ENCODE data around the gene OR4N2. TPM values are rescaled to one million over a fixed set of nuclear protein-coding genes. Genes with fewer than 3 reads are reported as not detected.
"Not testable (repeated sequence)": the region's sequence is repeated elsewhere in the genome, so short reads cannot be mapped to it uniquely, and the experiment has no call there.

OR4N2 gene
- total RNA-seq, 1 donor from 2014 or later = not detected

DNA sequence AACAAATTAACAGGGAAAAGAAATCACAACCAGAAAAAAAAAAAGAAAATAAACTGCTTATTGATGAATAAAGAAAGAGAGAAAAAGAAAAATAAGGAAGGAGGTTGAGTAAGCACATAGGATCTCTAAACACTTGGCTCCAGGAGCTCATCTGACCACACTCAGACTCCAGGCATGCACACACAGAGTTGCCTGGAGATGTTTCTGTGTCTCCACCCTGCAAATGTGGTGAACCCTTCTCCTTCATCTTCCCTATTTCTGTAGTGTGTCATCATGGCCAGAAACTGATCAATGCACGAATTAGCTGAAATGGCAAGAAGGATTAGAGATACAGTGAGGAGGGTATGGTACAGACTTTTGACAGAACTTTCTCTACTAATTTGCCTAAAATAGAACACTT lies 20.2 kb downstream of the OR4N2 start:
- Histone ChIP-seq H3K4me3 (no peak overlapping the region), H3K27me3 (ENCODE audit: low read depth) (no peaks in the 10 kb centered on the region), H3K4me1 (no peaks in the 10 kb centered on the region), H3K36me3 (no peaks in the 10 kb centered on the region), H3K9me3 (replicated peaks) (peaks cover 24% of the 10 kb centered on the region), H3K27ac (replicated peaks) (no peak overlapping the region)
- intact Hi-C loops (cut with micrococcal nuclease) = no loop called here
- TF ChIP-seq, protein P1, sequence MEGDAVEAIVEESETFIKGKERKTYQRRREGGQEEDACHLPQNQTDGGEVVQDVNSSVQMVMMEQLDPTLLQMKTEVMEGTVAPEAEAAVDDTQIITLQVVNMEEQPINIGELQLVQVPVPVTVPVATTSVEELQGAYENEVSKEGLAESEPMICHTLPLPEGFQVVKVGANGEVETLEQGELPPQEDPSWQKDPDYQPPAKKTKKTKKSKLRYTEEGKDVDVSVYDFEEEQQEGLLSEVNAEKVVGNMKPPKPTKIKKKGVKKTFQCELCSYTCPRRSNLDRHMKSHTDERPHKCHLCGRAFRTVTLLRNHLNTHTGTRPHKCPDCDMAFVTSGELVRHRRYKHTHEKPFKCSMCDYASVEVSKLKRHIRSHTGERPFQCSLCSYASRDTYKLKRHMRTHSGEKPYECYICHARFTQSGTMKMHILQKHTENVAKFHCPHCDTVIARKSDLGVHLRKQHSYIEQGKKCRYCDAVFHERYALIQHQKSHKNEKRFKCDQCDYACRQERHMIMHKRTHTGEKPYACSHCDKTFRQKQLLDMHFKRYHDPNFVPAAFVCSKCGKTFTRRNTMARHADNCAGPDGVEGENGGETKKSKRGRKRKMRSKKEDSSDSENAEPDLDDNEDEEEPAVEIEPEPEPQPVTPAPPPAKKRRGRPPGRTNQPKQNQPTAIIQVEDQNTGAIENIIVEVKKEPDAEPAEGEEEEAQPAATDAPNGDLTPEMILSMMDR (IDR thresholded peaks at IDR 0.05; ENCODE audit: borderline replicate concordance) = no peak
- DNase-seq = no peak

- H3K36me3 ChIP-seq; H3K27me3 ChIP-seq (ENCODE audit: low read depth); H3K4me3 ChIP-seq; DNase-seq; intact Hi-C loops (cut with micrococcal nuclease); H3K4me1 ChIP-seq; H3K27ac ChIP-seq (replicated peaks): not testable (repeated sequence)
- peaks cover 22% of the 10 kb centered on the region for H3K9me3 ChIP-seq (replicated peaks)
These were observed 24.2 kb downstream of the OR4N2 start for GRCh38 chr14:19827626-19828244.

DNA sequence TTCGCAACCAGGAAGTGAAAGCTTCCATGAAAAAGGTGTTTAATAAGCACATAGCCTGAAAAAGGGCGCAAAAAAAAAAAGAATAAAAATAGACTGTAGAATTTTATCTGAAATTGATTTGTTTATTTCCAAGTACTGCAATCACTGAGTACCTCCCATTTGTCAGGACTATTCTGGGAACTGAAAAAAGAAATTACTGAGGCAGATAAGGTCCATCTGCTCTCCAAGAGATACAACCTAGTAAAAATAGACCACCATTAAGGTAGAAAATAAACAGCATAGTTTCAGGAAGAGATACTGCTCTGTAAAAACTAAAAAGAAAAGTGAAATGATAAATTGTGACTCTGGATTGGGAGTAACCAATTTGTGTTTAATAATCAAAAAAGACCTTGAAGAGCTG lies 24.7 kb downstream of the OR4N2 start:
- H3K4me3 ChIP-seq = no peak overlapping the region
- H3K27ac ChIP-seq (replicated peaks) = no peak overlapping the region
- H3K9me3 ChIP-seq (replicated peaks) = peaks cover 22% of the 10 kb centered on the region
- no peaks in the 10 kb centered on the region for H3K27me3 ChIP-seq (ENCODE audit: low read depth)
- no peaks in the 10 kb centered on the region for H3K4me1 ChIP-seq
- DNase-seq = no peak
- intact Hi-C loops (cut with micrococcal nuclease) = no loop called here
- no peaks in the 10 kb centered on the region for H3K36me3 ChIP-seq
- TF ChIP-seq, protein P1 (IDR thresholded peaks at IDR 0.05; ENCODE audit: borderline replicate concordance) = no peak

GRCh38 chr14:19834203-19834848 lies 30.8 kb downstream of the OR4N2 start:
- H3K36me3 ChIP-seq; H3K4me1 ChIP-seq; H3K27me3 ChIP-seq (ENCODE audit: low read depth); intact Hi-C loops (cut with micrococcal nuclease); H3K27ac ChIP-seq (replicated peaks); H3K4me3 ChIP-seq; DNase-seq: not testable (repeated sequence)
- peaks cover 63% of the 10 kb centered on the region for H3K9me3 ChIP-seq (replicated peaks)

GRCh38 chr14:19838433-19838832 lies 34.9 kb downstream of the OR4N2 start:
- Histone ChIP-seq H3K27me3 (ENCODE audit: low read depth) (no peaks in the 10 kb centered on the region), H3K27ac (replicated peaks) (no peak overlapping the region), H3K4me1 (no peaks in the 10 kb centered on the region), H3K9me3 (replicated peaks) (peaks cover 61% of the 10 kb centered on the region), H3K36me3 (no peaks in the 10 kb centered on the region), H3K4me3 (no peak overlapping the region)
- TF ChIP-seq, protein P1 (IDR thresholded peaks at IDR 0.05; ENCODE audit: borderline replicate concordance) = no peak
- intact Hi-C loops (cut with micrococcal nuclease) = no loop called here
- no peak for DNase-seq

DNA sequence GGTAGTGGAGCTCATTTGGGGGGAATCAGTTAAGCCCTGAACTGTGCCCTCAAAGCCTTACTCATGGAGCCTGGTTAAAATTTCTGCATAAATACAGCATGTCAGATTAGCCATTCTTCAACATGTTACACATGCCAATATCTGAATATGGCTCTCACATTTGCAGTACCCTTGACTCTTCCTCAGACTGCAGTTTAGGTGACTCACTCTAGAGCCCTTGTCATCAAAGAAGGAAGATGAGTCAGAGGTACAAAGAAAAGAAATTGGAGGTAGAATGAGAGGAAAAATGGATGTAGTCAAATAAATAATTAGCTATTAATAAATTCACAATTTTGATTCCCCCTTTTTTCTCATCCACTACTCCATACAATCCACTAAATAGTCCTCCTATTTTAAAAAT lies 47.8 kb downstream of the OR4N2 start:
- H3K4me1 ChIP-seq = no peaks in the 10 kb centered on the region
- no peak overlapping the region for H3K4me3 ChIP-seq
- no peaks in the 10 kb centered on the region for H3K27me3 ChIP-seq (ENCODE audit: low read depth)
- H3K27ac ChIP-seq (replicated peaks) = no peak overlapping the region
- no peaks in the 10 kb centered on the region for H3K36me3 ChIP-seq
- H3K9me3 ChIP-seq (replicated peaks) = peaks cover 19% of the 10 kb centered on the region
- DNase-seq = no peak
- TF ChIP-seq, protein P1 (IDR thresholded peaks at IDR 0.05; ENCODE audit: borderline replicate concordance) = no peak
- intact Hi-C loops (cut with micrococcal nuclease) = no loop called here

GRCh38 chr14:19866061-19866669 lies 62.6 kb downstream of the OR4N2 start:
- H3K4me3 ChIP-seq; intact Hi-C loops (cut with micrococcal nuclease); H3K4me1 ChIP-seq; H3K27me3 ChIP-seq (ENCODE audit: low read depth); H3K27ac ChIP-seq (replicated peaks); DNase-seq; H3K36me3 ChIP-seq; H3K9me3 ChIP-seq (replicated peaks): not testable (repeated sequence)

Data from left ventricle myocardium inferior (tissue), 1 donor.